ENCODE measurements around the gene PRR14.

Gene PRR14

GRCh38 chr16:30659507-30660423 is 9.0 kb downstream of the PRR14 start:
- DNase-seq (ENCODE audit: low read depth), result peak; percentile 43

GRCh38 chr16:30660424-30661261 is 9.9 kb downstream of the PRR14 start:
- DNase-seq (ENCODE audit: low read depth), result peak; percentile 80

- no peak for DNase-seq (ENCODE audit: low read depth)
These were observed 11.7 kb downstream of the PRR14 start for GRCh38 chr16:30662449-30662848.

GRCh38 chr16:30663038-30663437 is 12.3 kb downstream of the PRR14 start:
- DNase-seq (ENCODE audit: low read depth), result no peak

- no peak for DNase-seq (ENCODE audit: low read depth)
These were observed 13.1 kb downstream of the PRR14 start for GRCh38 chr16:30663820-30664219.

- DNase-seq (ENCODE audit: low read depth), result no peak
These were observed 13.9 kb downstream of the PRR14 start for GRCh38 chr16:30664616-30665109.

- DNase-seq (ENCODE audit: low read depth), result no peak
These were observed 14.5 kb downstream of the PRR14 start for GRCh38 chr16:30665155-30665829.

GRCh38 chr16:30665830-30666190 is 15.1 kb downstream of the PRR14 start:
- no peak for DNase-seq (ENCODE audit: low read depth)

GRCh38 chr16:30666681-30667080 is 15.9 kb downstream of the PRR14 start:
- no peak for DNase-seq (ENCODE audit: low read depth)

GRCh38 chr16:30667361-30667905 is 16.7 kb downstream of the PRR14 start:
- DNase-seq (ENCODE audit: low read depth), result no peak

- no peak for DNase-seq (ENCODE audit: low read depth)
These were observed 17.6 kb downstream of the PRR14 start for GRCh38 chr16:30668393-30668792.

- no peak for DNase-seq (ENCODE audit: low read depth)
These were observed 18.5 kb downstream of the PRR14 start for GRCh38 chr16:30669026-30669902.

- no peak for DNase-seq (ENCODE audit: low read depth)
These were observed 19.4 kb downstream of the PRR14 start for GRCh38 chr16:30669903-30670824.

GRCh38 chr16:30675143-30675542 is 24.4 kb downstream of the PRR14 start:
- DNase-seq (ENCODE audit: low read depth), result no peak

- DNase-seq (ENCODE audit: low read depth), result no peak
These were observed 27.3 kb downstream of the PRR14 start for GRCh38 chr16:30677931-30678585.

- DNase-seq (ENCODE audit: low read depth), result no peak
These were observed 27.8 kb downstream of the PRR14 start for GRCh38 chr16:30678586-30678970.

- no peak for DNase-seq (ENCODE audit: low read depth)
These were observed 29.6 kb downstream of the PRR14 start for GRCh38 chr16:30680326-30680725.

- DNase-seq (ENCODE audit: low read depth), result no peak
These were observed 37.9 kb downstream of the PRR14 start for GRCh38 chr16:30688701-30689100.

- DNase-seq (ENCODE audit: low read depth), result no peak
These were observed 41.1 kb downstream of the PRR14 start for GRCh38 chr16:30691907-30692306.
